Islet precursor cell (in vitro differentiated cells): Measurements from ENCODE around the gene DOCK11.
"Not testable (repeated sequence)": the region's sequence is repeated elsewhere in the genome, so short reads cannot be mapped to it uniquely, and the experiment has no call there.

Source experiments
- DNase-seq: peaks from one replicate; pipeline ENCODE4 v3.0.0-alpha.2; 2018

Gene DOCK11

DNA sequence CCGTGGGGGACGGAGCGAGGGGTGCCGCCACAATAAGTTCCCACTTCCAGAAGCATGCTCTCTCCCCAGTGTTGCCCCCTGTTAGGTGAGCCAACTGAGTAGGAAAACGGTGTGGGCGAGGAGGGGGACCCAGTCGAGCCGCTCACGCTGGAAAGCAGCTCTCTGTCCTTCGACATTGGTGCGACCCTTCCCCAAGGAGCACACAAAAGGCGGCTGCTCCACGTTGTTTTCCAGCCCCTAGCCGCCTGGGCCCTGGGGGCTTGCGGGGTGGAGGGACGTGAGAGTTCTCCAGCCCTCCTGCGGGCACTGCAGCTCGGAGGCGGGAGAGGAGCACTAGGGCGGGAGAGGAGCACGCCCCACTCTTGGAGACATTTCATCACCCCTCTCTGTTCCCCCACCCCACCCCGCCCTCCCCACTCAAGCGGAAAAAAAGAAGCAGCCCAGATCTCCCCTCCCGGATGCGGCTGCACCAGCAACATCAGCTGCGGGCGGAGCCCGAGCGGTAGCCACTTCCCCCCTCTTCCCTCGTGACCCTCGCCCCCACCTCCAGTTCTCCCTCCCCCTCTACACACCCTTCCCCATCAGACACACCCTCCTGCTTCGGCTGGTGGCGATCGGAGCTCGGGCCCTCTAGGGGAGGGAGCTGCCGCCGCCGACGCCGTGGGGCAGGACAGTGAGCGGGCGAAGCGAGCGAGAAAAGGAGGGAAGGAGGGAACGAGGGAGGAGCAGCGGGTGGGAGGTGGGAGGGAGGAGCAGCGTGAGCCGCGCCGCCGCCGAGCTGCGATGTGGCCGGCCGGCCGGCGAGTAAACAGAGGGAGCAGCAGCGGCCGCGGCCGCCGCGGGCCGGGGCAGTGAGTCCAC is at the start of gene DOCK11:
Gene DOCK11, plus strand, starts transcription at position 755 of the 861 bp plus-strand sequence. CDS start 157 bp downstream, outside the sequence.
- peak; percentile 90 for DNase-seq

GRCh38 chrX:118448273-118448783 is 47.3 kb upstream of the DOCK11 start:
- no peak for DNase-seq

GRCh38 chrX:118455013-118455412 is 40.6 kb upstream of the DOCK11 start:
- DNase-seq: no peak

GRCh38 chrX:118459494-118459893 is 36.1 kb upstream of the DOCK11 start:
- no peak for DNase-seq

GRCh38 chrX:118464501-118464900 is 31.1 kb upstream of the DOCK11 start:
- no peak for DNase-seq

- no peak for DNase-seq
These were observed 27.5 kb upstream of the DOCK11 start for GRCh38 chrX:118468122-118468521.

DNA sequence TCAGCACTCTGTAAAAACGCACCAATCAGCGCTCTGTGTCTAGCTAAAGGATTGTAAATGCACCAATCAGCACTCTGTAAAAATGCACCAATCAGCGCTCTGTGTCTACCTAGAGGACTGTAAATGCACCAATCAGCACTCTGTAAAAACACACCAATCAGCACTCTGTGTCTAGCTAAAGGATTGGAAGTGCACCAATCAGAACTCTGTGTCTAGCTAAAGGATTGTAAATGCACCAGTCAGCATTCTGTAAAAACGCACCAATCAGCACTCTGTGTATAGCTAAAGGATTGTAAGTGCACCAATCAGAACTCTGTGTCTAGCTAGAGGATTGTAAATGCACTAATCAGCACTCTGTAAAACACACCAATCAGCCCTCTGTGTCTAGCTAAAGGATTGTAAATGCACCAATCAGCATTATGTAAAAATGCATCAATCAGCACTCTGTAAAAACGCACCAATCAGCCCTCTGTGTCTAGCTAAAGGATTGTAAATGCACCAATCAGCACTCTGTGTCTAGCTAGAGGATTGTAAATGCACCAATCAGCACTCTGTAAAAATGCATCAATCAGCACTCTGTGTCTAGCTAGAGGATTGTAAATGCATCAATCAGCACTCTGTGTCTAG is 24.8 kb upstream of the DOCK11 start:
- not testable (repeated sequence) for DNase-seq

DNA sequence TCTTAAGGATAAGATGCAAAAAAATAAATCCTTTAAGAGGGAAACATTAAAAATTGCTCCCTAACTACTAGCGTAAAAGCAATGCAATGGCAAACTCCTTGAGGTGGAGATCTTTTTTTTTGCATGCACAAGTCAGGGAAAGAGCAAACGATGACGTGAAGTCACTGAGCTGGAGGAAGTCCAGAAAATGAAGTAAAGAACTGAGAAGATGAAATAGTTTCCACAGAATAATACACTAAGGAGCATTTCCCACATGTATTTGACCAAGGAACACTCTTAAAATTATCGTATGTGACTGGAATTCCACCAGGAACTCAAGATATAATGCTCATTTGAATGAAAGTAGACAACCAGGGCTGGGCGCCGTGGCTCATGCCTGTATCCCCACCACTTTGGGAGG is 21.0 kb upstream of the DOCK11 start:
- DNase-seq: no peak

DNA sequence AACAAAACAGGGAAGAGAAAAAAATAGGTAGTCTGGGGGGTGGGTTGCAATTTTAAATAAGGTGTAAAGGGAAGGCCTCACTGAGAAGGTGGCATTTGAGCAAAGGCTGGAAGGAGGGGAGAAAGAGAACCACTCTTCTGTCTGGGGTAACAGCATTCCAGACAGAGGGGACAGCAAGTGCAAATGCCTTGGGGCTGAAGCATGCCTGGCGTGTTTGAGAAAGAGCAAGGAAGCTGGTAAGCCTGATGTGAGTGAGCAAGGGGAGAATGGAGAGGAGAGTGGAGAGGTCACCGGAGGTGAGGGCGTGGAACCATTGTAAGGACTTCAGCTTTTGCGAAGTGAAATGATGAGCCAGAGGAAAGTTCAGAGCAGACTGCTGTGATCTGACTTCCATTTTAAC is 19.7 kb upstream of the DOCK11 start:
- DNase-seq: peak; percentile 75

DNA sequence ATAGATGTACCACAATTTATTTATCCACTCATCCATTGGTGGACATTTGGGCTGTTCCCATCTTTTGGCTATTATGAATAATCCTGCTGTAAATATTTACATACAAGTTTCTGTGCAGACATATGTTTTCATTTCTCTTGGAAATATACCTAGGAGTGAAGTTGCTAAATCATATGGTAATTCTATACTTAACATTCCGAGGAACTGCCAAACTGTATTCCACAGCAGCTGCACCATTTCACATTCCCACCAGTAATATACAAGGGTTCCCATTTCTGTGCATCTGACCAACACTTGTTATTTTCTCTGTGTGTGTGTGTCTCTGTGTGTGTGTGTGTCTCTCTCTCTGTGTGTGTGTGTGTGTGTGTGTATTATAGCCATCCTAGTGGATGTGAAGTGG is 15.4 kb upstream of the DOCK11 start:
- no peak for DNase-seq

- DNase-seq: not testable (repeated sequence)
These were observed 13.2 kb upstream of the DOCK11 start for GRCh38 chrX:118482384-118482783.

- DNase-seq: no peak
These were observed 11.3 kb upstream of the DOCK11 start for GRCh38 chrX:118484216-118484903.

GRCh38 chrX:118486693-118487092 is 8.9 kb upstream of the DOCK11 start:
- DNase-seq: not testable (repeated sequence)

DNA sequence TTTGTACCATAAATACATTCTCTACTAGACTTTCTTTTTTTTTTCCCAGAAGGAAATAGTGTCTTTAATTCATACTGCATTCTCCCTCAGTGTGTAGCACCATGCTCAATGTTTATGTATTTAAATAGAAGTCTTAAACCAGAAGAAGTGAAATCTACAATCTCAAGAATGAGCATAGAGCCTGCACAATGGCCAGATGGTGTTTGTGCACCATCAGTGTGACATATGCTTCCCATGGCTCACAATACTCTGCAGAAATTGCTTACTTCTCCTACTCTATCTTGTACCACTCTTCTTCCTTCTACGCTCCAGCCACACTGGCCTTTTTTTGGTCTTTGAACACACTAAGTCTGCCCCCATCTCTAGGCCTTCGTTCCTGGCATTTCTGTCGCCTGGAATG is 2.6 kb upstream of the DOCK11 start:
- no peak for DNase-seq

DNA sequence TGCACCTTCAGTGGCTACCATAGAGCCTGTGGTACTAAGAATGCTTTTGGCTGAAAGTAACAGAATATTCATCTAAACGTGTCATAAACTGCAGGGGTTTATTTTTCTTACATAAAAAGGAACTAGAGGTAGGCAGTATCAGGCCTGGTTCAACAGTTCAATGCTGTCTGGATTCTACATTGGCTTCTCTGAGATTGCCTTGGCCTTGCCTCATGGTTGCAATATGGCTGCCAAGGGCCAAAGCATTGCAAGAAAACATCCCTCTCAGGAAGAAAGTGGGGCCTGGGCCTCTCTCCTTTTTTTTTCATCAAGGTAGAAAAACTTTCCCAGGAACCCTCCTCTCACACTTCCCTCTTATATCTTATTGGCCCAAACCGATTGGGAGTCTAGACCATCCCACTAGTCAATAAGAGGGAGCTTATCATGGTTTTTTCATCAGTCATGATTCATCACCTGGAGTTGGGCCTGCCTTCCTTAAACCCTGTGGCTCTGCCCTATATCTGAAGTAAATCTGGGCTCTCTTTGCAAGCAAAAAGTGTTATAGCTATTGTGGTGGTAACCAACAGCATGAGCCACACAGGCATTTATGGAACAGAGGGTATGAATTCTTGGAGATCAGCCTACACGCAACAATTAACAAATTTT is 1.8 kb upstream of the DOCK11 start:
- no peak for DNase-seq

GRCh38 chrX:118495958-118496762 is 545 bp downstream of the DOCK11 start:
- peak; percentile 60 for DNase-seq

DNA sequence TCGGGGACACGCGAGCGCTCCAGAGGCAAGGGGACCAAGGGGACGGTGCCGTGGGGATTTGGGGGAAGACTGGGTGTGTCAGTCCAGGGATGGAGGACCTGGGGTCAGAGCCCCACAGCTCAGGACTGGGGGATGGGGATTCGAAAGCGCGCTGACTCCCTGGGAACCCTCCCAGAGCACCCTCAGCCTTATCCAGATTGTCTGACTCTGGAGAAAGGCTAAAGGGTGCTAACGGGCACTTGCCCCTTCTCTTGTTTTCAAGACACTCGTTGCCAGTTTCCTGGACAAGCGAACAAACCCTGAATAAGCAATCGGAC is 1.1 kb downstream of the DOCK11 start:
- no peak for DNase-seq

GRCh38 chrX:118497180-118497818 is 1.7 kb downstream of the DOCK11 start:
- no peak for DNase-seq

DNA sequence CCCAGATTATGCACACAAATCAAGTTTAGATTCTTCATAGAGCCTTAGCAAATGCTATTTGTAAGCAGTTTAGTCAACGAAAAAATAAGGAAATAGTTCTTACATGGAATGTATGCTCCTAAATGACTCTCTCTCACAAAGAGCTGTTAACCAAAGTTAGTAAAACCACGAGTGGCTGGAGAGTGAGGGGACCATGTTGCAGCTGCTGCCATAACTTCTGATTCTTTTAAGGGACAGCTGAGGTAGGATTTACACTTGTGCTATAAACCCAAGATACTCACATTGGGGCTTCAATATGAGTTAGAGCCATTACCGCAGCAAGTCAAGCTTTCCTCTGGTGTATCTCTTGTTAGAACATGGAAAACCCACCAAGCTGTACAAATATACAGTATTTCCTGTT is 2.7 kb downstream of the DOCK11 start:
- no peak for DNase-seq

GRCh38 chrX:118498755-118499154 is 3.1 kb downstream of the DOCK11 start:
- no peak for DNase-seq

DNA sequence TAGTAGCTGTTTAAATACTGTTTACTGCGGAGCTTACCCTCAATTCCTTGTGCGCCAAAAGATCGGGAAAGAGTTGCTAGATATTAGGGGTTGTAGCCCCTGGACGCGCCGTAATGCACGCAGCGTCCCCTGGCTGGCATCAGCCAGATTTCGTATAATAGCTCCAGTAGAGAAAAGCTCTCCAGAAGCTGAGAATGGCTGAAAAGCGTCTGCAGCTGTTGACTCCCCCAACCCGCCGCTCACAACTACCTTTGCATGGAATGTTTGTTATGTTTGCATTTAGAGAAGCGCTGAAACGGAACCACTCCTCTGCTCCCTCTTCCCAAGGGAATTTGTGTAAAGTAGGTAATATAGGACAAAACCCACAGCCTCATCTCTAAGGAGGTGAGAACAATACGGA is 3.7 kb downstream of the DOCK11 start:
- peak; percentile 56 for DNase-seq
